AG04449 (cell line): ENCODE results near the gene TRIM69.

Source experiments
- CTCF ChIA-PET: fragments of 350-600 bp; formaldehyde crosslinking; extraction: SDS; loops from one replicate; lab custom pipeline; 2021; ENCODE audit warnings: antibody characterized with exemption; lab: Yijun Ruan, JAX
- POLR2A ChIA-PET: fragments of 400-600, 350-600 bp; formaldehyde crosslinking; extraction: SDS; loops from one replicate; lab custom pipeline; 2020; ENCODE audit warnings: antibody characterized with exemption, inconsistent platforms; lab: Yijun Ruan, JAX
- DNase-seq: peaks from one replicate; pipeline ENCODE4 v3.0.0-alpha.2; 2010; ENCODE audit warnings: low read depth, low spot score
- H3K4me3 ChIP-seq: 2 replicates; pipeline ENCODE4 v1.5.1; 2011; ENCODE audit warnings: low read depth, mild to moderate bottlenecking, control low read depth, low read length
- TF ChIP-seq, protein P1 (sequence below): IDR thresholded peaks from one replicate; pipeline ENCODE4 v1.5.1; 2011; ENCODE audit warnings: mild to moderate bottlenecking, moderate library complexity, low read length, control low read depth, inconsistent platforms; ENCODE audit not compliant: insufficient read depth; ENCODE audit errors: missing control alignments

TRIM69 gene

DNA sequence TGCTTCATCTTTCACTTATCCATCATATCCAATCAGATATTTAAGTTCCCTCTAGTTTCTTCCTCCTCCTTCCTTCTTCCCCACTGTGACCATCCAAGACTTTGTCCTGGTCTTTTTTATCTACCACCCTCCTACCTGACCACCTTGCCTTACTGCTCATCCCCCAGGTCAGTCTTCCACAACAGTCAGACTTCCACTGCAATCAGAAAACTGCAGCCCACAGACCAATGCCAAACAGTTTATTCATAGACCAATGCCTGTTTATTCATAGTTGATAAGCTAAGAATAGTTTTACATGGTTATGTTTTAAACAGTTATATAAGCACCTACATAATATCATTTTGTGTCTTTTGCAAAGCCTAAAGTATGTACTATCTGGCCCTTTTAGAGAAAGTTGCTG lies 65.5 kb downstream of the TRIM69 start:
- ChIA-PET POLR2A (no interaction called here), CTCF (no interaction called here)
- TF ChIP-seq, protein P1, sequence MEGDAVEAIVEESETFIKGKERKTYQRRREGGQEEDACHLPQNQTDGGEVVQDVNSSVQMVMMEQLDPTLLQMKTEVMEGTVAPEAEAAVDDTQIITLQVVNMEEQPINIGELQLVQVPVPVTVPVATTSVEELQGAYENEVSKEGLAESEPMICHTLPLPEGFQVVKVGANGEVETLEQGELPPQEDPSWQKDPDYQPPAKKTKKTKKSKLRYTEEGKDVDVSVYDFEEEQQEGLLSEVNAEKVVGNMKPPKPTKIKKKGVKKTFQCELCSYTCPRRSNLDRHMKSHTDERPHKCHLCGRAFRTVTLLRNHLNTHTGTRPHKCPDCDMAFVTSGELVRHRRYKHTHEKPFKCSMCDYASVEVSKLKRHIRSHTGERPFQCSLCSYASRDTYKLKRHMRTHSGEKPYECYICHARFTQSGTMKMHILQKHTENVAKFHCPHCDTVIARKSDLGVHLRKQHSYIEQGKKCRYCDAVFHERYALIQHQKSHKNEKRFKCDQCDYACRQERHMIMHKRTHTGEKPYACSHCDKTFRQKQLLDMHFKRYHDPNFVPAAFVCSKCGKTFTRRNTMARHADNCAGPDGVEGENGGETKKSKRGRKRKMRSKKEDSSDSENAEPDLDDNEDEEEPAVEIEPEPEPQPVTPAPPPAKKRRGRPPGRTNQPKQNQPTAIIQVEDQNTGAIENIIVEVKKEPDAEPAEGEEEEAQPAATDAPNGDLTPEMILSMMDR = no peak
- H3K4me3 ChIP-seq = no peak overlapping the region
- DNase-seq = no peak

DNA sequence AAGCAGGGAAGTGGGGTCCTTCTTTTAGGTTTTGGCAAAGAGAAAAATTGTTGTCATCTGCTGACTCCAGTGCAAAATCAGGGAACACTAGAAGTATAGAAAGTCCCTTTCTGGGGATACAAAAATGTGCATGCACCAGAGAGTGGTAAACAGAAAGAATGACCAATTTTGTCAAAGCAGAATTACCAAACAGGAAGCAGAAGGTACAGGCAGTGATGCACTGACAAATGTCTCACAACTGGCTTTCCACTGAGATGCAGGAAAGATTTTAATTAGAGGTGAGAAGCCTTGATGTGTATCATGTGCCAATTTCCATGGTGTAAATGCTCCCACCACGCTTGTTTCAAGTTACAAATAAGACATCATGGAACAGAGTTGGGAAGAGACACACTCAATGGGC lies 66.0 kb downstream of the TRIM69 start:
- ChIA-PET CTCF (no interaction called here), POLR2A (no interaction called here)
- H3K4me3 ChIP-seq = no peak overlapping the region
- DNase-seq = no peak
- TF ChIP-seq, protein P1 = no peak

DNA sequence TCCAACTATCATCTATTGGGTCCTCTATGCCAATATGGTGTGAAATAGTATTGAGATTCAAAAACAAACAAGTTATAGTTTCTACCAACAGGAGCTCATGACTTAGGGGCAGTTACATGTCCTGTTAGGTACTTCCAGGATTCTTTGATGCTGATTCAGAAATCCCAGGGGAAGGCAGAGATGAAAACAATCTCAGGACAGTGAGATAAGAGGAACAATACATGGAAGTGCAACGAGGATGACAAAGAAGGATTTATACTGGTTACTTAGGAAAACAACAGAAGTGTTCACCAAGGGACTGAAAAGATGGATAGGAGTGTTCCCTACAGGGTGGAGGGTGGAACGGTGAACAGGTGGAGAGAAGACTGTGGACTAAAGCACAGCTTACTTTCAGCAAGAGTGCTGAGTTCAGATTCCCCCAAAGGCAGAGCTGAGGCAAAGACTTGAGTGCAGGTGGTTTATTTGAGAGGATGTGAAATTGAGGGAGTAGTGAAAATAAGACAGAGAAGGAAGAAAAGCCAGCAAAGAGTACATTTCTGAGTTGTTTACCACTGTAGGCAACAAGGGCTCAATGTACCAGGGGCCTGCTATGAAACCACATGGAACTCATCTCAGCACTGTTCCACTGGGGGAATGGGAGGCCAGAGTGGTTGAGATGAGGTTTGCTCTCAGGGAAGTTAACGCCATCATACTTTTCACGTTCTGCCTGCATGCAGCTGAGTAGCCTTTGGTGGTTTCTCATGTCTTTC lies 68.1 kb downstream of the TRIM69 start:
- TF ChIP-seq, protein P1 = no peak
- no peak for DNase-seq
- CTCF ChIA-PET = no interaction called here
- H3K4me3 ChIP-seq = no peak overlapping the region
- POLR2A ChIA-PET = no interaction called here

DNA sequence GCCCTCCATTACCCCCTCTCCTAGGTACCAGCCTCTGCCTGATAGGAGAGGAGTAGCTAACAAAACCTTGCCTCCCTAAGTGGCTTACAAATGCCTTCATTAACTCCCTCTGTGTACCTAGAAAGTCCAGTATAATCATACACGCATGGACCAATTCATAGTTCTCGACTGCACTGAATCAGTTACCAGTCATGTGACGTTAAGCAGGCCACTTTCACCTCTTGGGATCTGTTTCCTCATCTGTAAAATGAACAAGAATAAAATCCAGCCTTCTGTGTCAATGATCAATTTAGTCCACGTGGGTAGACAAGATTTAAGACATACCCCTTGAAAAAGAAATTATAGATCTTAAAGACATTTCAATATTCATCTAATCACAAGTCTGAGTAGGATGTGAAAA lies 72.2 kb downstream of the TRIM69 start:
- no peak overlapping the region for H3K4me3 ChIP-seq
- ChIA-PET CTCF (no interaction called here), POLR2A (no interaction called here)
- TF ChIP-seq, protein P1 = no peak
- DNase-seq = no peak

DNA sequence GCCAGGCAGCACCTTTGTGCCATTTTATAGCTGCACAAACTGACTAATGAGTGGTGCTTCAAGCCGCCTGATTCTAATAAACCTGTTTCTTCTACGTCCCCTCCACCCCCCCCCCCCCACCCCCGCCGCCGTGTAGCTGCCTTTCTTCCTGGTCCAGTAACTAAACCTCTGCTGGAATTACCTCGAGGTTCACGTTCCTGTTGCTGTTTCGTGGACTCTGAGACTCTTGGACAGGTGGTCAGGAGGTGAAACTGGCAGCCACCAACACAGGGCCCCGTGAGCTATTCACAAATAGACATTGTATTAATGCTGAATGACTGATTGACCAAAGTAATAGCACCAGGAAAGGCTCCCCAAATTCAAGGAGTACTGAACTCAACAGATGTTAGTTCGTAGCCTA lies 73.9 kb downstream of the TRIM69 start:
- ChIA-PET POLR2A (no interaction called here), CTCF (no interaction called here)
- no peak overlapping the region for H3K4me3 ChIP-seq
- DNase-seq = no peak
- TF ChIP-seq, protein P1 = no peak

DNA sequence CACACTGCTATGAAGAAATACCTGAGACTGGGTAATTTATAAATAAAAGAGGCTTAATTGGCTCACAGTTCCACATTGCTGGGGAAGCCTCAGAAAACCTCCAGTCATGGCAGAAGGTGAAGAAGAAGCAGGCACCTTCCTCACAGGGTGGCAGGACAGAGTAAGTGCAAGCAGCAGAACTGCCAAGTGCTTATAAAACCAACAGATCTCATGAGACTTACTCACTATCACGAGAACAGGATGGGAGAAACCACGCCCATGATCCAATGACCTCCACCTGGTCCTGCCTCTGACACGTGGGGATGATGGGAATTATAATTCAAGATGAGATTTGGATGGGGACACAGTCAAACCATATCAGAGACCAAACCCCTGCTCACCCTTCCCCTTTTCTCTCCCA lies 75.0 kb downstream of the TRIM69 start:
- no peak for DNase-seq
- TF ChIP-seq, protein P1 = no peak
- CTCF ChIA-PET = no interaction called here
- POLR2A ChIA-PET = no interaction called here
- H3K4me3 ChIP-seq = no peak overlapping the region
